Measurements from ENCODE around the gene SDK2. TPM values are rescaled to one million over a fixed set of nuclear protein-coding genes. Genes with fewer than 3 reads are reported as not detected.

The SDK2 gene
- total and polyA plus RNA-seq, 4 donors = 0.15 to 5.3 (median 2.5) TPM

DNA sequence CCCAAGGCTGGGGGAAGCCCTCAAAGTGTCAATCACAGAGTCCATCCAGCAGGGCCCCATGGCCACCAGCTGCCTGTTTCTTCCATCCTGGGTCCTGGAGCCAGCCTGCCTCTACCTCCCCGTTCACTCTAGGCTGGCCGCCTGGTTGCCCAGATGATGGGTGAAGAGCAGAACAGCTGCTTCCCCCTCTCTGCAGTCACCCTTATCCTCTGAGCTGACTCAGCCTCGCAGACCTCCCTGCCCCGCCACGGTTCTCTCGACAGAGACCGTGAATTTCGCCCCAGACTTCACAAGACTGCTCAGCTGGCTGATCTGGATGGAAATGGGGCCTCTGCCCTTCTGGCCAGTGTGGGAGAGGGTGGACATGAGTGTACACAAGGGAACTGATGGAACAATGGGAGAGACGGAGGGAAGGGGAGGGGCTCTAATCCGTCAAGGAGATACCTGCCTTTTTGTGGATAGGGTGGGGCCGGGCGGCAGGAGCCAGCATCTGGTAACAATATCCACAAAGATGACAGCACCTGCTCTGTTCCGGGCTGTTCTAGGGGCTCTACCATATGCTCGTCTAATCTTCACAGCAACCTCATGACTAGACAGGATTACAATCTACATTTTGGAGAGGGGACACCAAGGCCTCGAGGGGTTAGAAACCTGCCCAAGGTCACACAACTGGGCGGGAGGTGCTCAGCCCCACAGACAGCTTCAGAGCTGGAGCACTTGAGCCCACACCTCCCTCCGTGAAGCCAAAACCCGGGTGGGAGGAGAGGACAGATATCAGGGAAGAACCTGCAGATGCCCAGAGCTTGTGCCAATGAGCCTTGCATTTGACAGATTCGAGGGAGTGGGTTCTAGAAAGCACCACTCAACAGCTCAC, 136.0 kb downstream of the SDK2 start:
- Histone ChIP-seq H3K36me3 (ENCODE audit: control insufficient read depth in 1 of 2, insufficient read depth in 2 of 2, low read length in 1 of 2) (no peaks in the 10 kb centered on the region), H3K9me3 (ENCODE audit: control insufficient read depth, low read length) (no peaks in the 10 kb centered on the region), H3K27ac (ENCODE audit: low read depth in 1 of 2, low read length in 2 of 2) (no peak overlapping the region), H3K27me3 (ENCODE audit: control insufficient read depth in 1 of 2, insufficient read depth in 2 of 2, low read length in 1 of 2) (no peaks in the 10 kb centered on the region), H3K4me1 (ENCODE audit: control insufficient read depth in 1 of 2, insufficient read depth in 2 of 2, low read length in 2 of 2) (no peaks in the 10 kb centered on the region), H3K4me3 (ENCODE audit: low read length in 2 of 2) (no peak overlapping the region)
- 85 to 90% methylated on average over 19 of the region's 19 CpGs for WGBS, 2 donors
- intact Hi-C loops (cut with DNase I) = no loop called here
- ATAC-seq (ENCODE audit: low FRiP score) = peak; percentile 16
- no peak for DNase-seq

- Histone ChIP-seq H3K4me3 (ENCODE audit: low read length in 2 of 2) (no peak overlapping the region), H3K27ac (ENCODE audit: low read depth in 1 of 2, low read length in 2 of 2) (no peak overlapping the region), H3K27me3 (ENCODE audit: control insufficient read depth in 1 of 2, insufficient read depth in 2 of 2, low read length in 1 of 2) (no peaks in the 10 kb centered on the region), H3K4me1 (ENCODE audit: control insufficient read depth in 1 of 2, insufficient read depth in 2 of 2, low read length in 2 of 2) (no peaks in the 10 kb centered on the region), H3K9me3 (ENCODE audit: control insufficient read depth, low read length) (no peaks in the 10 kb centered on the region), H3K36me3 (ENCODE audit: control insufficient read depth in 1 of 2, insufficient read depth in 2 of 2, low read length in 1 of 2) (no peaks in the 10 kb centered on the region)
- intact Hi-C loops (cut with DNase I) = no loop called here
- ATAC-seq (ENCODE audit: low FRiP score) = no peak
- no peak for DNase-seq
- 91 to 92% methylated on average over 9 of the region's 9 CpGs for WGBS, 2 donors
Observed at GRCh38 chr17:73506470-73507435, 137.5 kb downstream of the SDK2 start.

- intact Hi-C loops (cut with DNase I) = no loop called here
- Histone ChIP-seq H3K27ac (ENCODE audit: low read depth in 1 of 2, low read length in 2 of 2) (no peak overlapping the region), H3K4me1 (ENCODE audit: control insufficient read depth in 1 of 2, insufficient read depth in 2 of 2, low read length in 2 of 2) (no peaks in the 10 kb centered on the region), H3K36me3 (ENCODE audit: control insufficient read depth in 1 of 2, insufficient read depth in 2 of 2, low read length in 1 of 2) (no peaks in the 10 kb centered on the region), H3K9me3 (ENCODE audit: control insufficient read depth, low read length) (no peaks in the 10 kb centered on the region), H3K27me3 (ENCODE audit: control insufficient read depth in 1 of 2, insufficient read depth in 2 of 2, low read length in 1 of 2) (no peaks in the 10 kb centered on the region), H3K4me3 (ENCODE audit: low read length in 2 of 2) (no peak overlapping the region)
- 41 to 68% methylated on average over 2 of the region's 2 CpGs for WGBS, 2 donors
- ATAC-seq (ENCODE audit: low FRiP score) = no peak
- no peak for DNase-seq
Observed at GRCh38 chr17:73503560-73503959, 140.7 kb downstream of the SDK2 start.

DNA sequence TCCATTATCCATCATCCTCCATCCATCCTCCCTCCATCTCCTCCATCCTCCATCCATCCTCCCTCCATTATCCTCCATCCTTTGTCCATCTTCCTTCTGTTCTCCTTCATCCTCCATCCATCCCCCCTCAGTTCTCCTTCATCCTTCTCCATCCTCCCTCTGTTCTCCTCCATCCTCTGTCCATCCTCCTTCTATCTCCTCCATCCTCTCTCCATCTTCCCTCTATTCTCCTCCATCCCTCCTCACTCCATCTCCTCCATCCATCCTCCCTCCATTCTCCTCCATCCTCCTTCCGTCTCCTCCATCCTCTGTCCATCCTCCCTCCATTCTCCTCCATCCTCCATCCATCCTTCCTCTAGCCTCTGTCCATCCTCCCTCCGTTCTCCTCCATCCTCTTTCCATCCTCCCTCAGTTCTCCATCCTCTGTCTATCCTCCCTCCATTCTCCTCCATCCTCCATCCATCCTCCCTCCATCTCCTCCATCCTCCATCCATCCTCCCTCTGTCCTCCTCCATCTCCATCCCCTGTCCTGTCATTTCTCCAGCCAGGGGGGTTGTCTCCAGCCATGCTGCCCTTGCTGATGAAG, 143.7 kb downstream of the SDK2 start:
- no peak for DNase-seq
- Histone ChIP-seq H3K27me3 (ENCODE audit: control insufficient read depth in 1 of 2, insufficient read depth in 2 of 2, low read length in 1 of 2) (no peaks in the 10 kb centered on the region), H3K4me3 (ENCODE audit: low read length in 2 of 2) (no peak overlapping the region), H3K36me3 (ENCODE audit: control insufficient read depth in 1 of 2, insufficient read depth in 2 of 2, low read length in 1 of 2) (no peaks in the 10 kb centered on the region), H3K27ac (ENCODE audit: low read depth in 1 of 2, low read length in 2 of 2) (no peak overlapping the region), H3K4me1 (ENCODE audit: control insufficient read depth in 1 of 2, insufficient read depth in 2 of 2, low read length in 2 of 2) (no peaks in the 10 kb centered on the region), H3K9me3 (ENCODE audit: control insufficient read depth, low read length) (no peaks in the 10 kb centered on the region)
- ATAC-seq (ENCODE audit: low FRiP score) = no peak
- 46 to 51% methylated on average over 2 of the region's 2 CpGs for WGBS, 2 donors
- intact Hi-C loops (cut with DNase I) = no loop called here

DNA sequence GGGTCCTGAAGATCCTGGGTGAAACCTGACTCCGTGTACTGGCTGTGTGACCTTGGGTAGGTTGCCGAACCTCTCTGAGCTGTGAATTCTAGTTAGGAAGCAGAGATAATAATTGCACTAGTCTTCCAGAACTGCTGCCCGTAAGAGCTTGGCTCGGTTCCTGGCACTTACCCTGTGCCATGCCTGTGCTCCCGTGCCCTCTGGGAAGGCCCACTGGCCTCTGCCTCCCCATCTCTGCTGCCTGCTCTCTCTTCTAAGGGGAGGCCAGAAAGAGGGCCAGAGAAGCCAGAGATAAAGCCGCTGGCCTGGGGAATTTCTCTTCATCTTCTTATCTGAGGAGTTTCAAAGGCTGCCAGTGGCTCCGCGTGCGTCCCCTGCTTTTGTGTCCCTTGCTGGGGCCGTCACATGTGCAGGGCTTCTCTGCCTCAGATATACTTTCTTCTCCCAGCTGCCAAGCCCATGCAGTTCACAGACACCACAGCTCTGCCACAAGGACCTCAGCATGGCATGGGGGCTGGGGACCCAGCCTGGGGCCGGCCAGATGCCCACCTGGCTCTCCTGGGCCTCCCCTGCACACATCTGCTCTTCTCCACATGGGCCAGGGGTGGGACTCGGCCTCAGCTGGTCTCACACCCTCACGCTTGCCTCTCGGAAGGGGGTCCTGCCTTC, 145.2 kb downstream of the SDK2 start:
- Histone ChIP-seq H3K4me1 (ENCODE audit: control insufficient read depth in 1 of 2, insufficient read depth in 2 of 2, low read length in 2 of 2) (no peaks in the 10 kb centered on the region), H3K36me3 (ENCODE audit: control insufficient read depth in 1 of 2, insufficient read depth in 2 of 2, low read length in 1 of 2) (no peaks in the 10 kb centered on the region), H3K9me3 (ENCODE audit: control insufficient read depth, low read length) (no peaks in the 10 kb centered on the region), H3K27me3 (ENCODE audit: control insufficient read depth in 1 of 2, insufficient read depth in 2 of 2, low read length in 1 of 2) (no peaks in the 10 kb centered on the region), H3K4me3 (ENCODE audit: low read length in 2 of 2) (no peak overlapping the region), H3K27ac (ENCODE audit: low read depth in 1 of 2, low read length in 2 of 2) (no peak overlapping the region)
- WGBS, 2 donors = 69 to 70% methylated on average over 14 of the region's 14 CpGs
- no peak for DNase-seq
- intact Hi-C loops (cut with DNase I) = no loop called here
- no peak for ATAC-seq (ENCODE audit: low FRiP score)

- no peaks in the 10 kb centered on the region for H3K9me3 ChIP-seq (ENCODE audit: control insufficient read depth, low read length)
- intact Hi-C loops (cut with DNase I) = no loop called here
- WGBS, 2 donors = 66 to 73% methylated on average over 8 of the region's 8 CpGs
- no peaks in the 10 kb centered on the region for H3K4me1 ChIP-seq (ENCODE audit: control insufficient read depth in 1 of 2, insufficient read depth in 2 of 2, low read length in 2 of 2)
- ATAC-seq (ENCODE audit: low FRiP score) (no peak), DNase-seq (no peak)
- H3K27me3 ChIP-seq (ENCODE audit: control insufficient read depth in 1 of 2, insufficient read depth in 2 of 2, low read length in 1 of 2) = no peaks in the 10 kb centered on the region
- H3K36me3 ChIP-seq (ENCODE audit: control insufficient read depth in 1 of 2, insufficient read depth in 2 of 2, low read length in 1 of 2) = no peaks in the 10 kb centered on the region
- no peak overlapping the region for H3K4me3 ChIP-seq (ENCODE audit: low read length in 2 of 2)
- no peak overlapping the region for H3K27ac ChIP-seq (ENCODE audit: low read depth in 1 of 2, low read length in 2 of 2)
Observed at GRCh38 chr17:73498176-73498575, 146.1 kb downstream of the SDK2 start.

GRCh38 chr17:73497721-73498120, 146.5 kb downstream of the SDK2 start:
- 77 to 91% methylated on average over 7 of the region's 7 CpGs for WGBS, 2 donors
- DNase-seq (no peak), ATAC-seq (ENCODE audit: low FRiP score) (no peak)
- no peaks in the 10 kb centered on the region for H3K27me3 ChIP-seq (ENCODE audit: control insufficient read depth in 1 of 2, insufficient read depth in 2 of 2, low read length in 1 of 2)
- no peaks in the 10 kb centered on the region for H3K4me1 ChIP-seq (ENCODE audit: control insufficient read depth in 1 of 2, insufficient read depth in 2 of 2, low read length in 2 of 2)
- no peak overlapping the region for H3K27ac ChIP-seq (ENCODE audit: low read depth in 1 of 2, low read length in 2 of 2)
- H3K9me3 ChIP-seq (ENCODE audit: control insufficient read depth, low read length) = no peaks in the 10 kb centered on the region
- intact Hi-C loops (cut with DNase I) = no loop called here
- no peak overlapping the region for H3K4me3 ChIP-seq (ENCODE audit: low read length in 2 of 2)
- H3K36me3 ChIP-seq (ENCODE audit: control insufficient read depth in 1 of 2, insufficient read depth in 2 of 2, low read length in 1 of 2) = no peaks in the 10 kb centered on the region

- no peaks in the 10 kb centered on the region for H3K4me1 ChIP-seq (ENCODE audit: control insufficient read depth in 1 of 2, insufficient read depth in 2 of 2, low read length in 2 of 2)
- WGBS, 2 donors = 94 to 95% methylated on average over 13 of the region's 13 CpGs
- ATAC-seq (ENCODE audit: low FRiP score) = no peak
- no peak overlapping the region for H3K4me3 ChIP-seq (ENCODE audit: low read length in 2 of 2)
- no peak overlapping the region for H3K27ac ChIP-seq (ENCODE audit: low read depth in 1 of 2, low read length in 2 of 2)
- DNase-seq = no peak
- intact Hi-C loops (cut with DNase I) = no loop called here
- H3K9me3 ChIP-seq (ENCODE audit: control insufficient read depth, low read length) = no peaks in the 10 kb centered on the region
- H3K27me3 ChIP-seq (ENCODE audit: control insufficient read depth in 1 of 2, insufficient read depth in 2 of 2, low read length in 1 of 2) = no peaks in the 10 kb centered on the region
- no peaks in the 10 kb centered on the region for H3K36me3 ChIP-seq (ENCODE audit: control insufficient read depth in 1 of 2, insufficient read depth in 2 of 2, low read length in 1 of 2)
Observed at GRCh38 chr17:73496232-73496631, 148.0 kb downstream of the SDK2 start.
